Daoy (cell line): Measurements from ENCODE around the gene SFXN4. TPM values are rescaled to one million over a fixed set of nuclear protein-coding genes. Genes with fewer than 3 reads are reported as not detected.
A peak's percentile ranks its signal among the peaks of the same experiment; 100 is the strongest.

Experiments used
- DNase-seq: peaks from one replicate; pipeline ENCODE4 v3.0.0-alpha.2; 2015; ENCODE audit warnings: low read depth
- total RNA-seq: library from RNA; depleted of rRNA; stranded (reverse); fragments of >200 nt; shearing (Covaris generic); gene quantifications from 2 replicates; pipeline ENCODE4 v1.2.3, GENCODE V29; 2014; rRNA removed

The SFXN4 gene, protein sequence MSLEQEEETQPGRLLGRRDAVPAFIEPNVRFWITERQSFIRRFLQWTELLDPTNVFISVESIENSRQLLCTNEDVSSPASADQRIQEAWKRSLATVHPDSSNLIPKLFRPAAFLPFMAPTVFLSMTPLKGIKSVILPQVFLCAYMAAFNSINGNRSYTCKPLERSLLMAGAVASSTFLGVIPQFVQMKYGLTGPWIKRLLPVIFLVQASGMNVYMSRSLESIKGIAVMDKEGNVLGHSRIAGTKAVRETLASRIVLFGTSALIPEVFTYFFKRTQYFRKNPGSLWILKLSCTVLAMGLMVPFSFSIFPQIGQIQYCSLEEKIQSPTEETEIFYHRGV
- total RNA-seq, result 14.1 and 27.9 TPM in 2 replicates

DNA sequence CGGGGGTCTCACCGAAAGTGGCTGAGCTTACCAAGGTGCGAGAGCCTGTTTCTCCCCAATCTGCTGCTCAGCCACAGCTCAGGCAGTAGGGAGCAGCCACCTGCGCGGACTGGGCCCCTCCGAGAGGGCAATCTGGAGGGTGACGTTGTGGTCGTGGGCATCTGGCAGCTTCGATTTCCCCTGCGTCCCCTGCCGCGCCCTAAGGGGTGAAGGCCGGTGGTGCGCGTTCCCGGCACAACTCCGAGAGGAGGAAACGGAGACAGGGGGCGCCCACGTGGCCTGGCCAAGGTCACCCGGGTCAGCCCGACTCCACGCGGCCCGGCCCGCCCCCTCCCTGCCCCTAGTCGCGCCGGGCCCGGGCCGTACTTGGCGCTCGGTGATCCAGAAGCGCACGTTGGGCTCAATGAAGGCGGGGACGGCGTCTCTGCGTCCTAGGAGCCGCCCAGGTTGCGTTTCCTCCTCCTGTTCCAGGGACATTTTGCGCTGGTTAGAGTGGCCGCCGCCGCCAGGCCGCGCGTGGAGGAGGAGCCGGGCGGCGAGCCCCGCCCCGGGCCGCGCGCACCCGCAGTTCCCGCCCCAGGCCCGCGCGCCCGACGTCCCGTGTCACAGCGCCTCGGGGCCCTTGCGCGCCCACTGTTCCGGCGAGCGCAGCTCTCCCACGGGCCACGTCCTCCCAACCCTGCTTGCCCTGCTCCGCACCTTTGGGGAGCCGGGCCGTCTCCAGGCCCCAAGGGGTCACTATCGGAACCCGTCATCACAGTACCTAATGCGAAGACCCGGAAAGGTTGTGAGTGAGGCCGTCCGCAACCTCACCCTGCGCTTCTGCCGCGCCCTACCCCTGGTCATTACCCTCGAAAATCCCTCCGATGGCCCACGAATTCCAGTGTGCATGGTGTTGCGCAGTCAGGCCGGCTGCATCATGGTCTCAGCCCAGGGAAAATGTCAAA is at the start of gene SFXN4:
Gene SFXN4, minus strand, starts transcription at position 544 of the 947 bp plus-strand sequence. Its CDS starts 67 bp downstream, at position 477.
- DNase-seq, result peak; percentile 67

- peak; percentile 14 for DNase-seq
Measured at GRCh38 chr10:119211625-119212441, 46.3 kb upstream of the SFXN4 start.

- DNase-seq, result peak; percentile 10
Measured at GRCh38 chr10:119211176-119211575, 45.7 kb upstream of the SFXN4 start.

DNA sequence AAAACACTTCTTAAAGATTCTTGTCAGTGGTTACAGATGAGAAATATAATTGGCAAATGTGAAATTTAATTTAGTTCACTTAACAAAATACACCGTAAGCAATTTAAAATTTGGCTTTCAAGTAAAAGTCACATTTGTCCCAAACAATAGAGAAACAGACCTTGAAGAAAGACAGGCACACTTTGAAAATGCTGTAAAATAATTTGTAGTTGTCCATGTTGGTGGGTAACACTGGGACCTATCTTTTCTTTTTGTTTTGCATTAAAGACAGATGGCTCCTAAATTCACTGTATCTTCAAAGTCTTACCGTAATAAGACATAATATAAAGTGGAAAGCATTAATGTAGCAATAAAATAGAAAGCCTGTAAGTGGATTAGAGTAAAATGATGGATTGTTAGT is 45.1 kb upstream of the SFXN4 start:
- DNase-seq, result no peak

DNA sequence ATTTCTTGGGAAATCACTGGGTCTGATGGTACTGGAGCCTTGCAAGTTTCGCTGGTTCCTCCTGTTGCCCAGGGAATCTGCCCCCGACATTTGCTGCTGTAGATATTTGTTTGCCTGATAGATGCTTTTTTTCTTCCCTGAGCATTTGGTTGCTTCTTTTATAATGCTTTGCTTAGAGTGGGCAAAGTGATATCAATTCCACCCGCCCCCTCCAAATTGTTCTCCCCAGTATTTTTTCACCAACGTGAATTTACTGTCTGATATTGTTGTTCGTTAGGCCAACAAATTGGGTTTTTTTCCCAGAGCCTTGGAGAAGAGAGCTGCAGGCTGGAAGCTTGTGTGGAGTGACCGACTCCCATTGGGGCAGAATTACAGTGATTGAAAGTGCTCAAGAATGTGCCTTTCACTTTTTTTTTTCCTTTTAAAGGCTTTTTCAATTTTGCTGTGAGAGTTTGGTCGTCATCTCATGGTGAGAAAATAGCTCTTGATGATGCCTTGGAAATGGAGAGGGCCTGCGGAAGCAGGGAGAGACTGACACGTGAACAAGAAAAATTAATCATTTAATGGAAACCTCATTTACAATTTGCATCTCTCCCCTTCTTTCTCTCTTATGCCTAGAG is 44.3 kb upstream of the SFXN4 start:
- no peak for DNase-seq

DNA sequence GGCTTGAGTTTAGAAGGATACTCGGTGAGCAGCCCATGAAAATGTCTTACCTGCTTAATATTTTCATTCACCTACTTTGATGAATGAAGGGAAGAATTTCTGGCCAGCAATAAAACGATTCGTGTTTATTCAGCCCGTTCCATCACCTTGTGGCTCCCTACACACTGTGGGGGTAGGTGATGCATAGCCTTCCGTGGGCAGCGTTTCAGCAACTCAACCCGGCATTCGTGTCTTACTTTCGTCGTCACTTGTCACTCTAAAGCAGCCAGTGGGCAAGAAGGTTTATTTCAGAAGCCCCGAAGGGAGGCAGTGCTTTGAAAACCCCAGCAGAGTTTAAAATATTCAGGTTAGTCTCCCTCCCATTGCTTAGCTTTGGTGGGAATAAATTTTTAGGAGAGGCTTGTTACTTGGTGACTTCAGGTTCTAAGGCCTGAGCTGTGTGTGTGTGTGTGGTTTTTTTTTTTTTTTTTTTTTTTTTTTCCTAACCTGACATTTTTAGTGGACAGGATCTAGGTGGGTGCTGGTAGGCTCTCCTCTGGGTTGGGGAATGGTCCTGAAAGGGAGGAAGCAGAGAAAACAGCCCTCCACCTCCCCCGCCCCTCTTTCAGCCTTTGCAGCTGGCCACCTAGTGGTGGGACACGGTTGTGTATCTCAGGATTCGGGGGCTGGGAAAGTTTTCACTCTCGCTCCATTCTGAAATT is 43.7 kb upstream of the SFXN4 start:
- DNase-seq, result peak; percentile 61

- DNase-seq, result no peak
Measured at GRCh38 chr10:119208553-119208940, 43.0 kb upstream of the SFXN4 start.

DNA sequence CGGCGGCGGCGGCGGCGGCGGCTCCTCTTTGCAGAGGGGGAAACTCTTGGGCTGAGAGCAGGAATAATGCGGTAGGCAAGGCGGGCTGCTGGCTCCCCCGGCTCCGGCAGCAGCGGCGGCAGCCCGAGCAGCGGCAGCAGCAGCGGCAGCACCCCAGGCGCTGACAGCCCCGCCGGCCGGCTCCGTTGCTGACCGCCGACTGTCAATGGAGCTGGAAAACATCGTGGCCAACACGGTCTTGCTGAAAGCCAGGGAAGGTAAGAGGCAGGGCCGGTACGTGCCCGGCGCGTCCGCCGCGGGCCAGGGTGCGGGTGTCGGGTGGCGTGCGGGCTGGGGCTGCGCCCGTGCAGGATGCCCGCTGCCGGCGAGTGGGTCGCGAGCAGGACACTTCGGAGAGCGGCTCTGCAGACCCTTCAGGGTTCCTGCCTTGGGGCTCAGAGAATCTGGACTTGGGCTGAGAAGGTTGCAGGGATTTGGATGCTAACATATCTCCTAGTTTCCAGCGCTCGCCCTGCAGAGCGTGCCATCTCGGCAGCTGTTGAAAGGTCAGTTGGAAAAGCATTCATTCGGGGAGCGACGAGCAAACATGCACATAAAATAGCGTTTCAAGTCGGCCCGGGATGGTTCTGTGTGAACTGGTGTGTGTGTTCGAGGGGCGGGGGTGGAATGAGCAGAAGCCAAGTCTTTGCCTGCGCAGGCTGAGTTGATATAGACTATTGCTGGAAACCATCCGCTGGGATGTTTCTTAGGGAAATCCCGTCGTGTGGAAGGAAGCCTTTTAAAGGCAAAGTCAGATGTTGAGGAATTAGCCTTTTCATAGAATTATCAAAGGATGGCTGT is 42.4 kb upstream of the SFXN4 start:
- peak; percentile 56 for DNase-seq

DNA sequence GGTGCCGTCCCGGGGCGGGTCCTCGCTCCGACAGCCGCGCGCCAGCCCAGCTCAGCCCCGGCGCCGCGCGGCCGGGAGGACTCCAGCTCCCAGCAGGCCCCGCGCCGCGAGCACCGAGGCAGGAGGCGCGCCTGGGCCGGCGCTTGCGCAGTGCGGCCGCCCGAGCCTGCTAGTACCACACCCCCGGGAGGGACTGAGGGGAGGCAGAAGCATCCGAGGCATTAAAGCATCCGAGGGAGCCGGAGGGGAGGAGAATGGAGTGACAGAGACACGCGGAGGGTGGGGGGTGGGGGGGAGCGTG is 41.8 kb upstream of the SFXN4 start, which contains the start of gene GRK5:
Gene GRK5, plus strand, starts transcription at position 206 of the 301 bp plus-strand sequence. CDS start 347 bp downstream, outside the sequence.
- peak; percentile 97 for DNase-seq

GRCh38 chr10:119206603-119207365 is 41.3 kb upstream of the SFXN4 start:
- peak; percentile 78 for DNase-seq

GRCh38 chr10:119205894-119206602 is 40.5 kb upstream of the SFXN4 start:
- peak; percentile 51 for DNase-seq

GRCh38 chr10:119203006-119203405 is 37.5 kb upstream of the SFXN4 start:
- DNase-seq, result peak; percentile 7

GRCh38 chr10:119201233-119201632 is 35.7 kb upstream of the SFXN4 start:
- no peak for DNase-seq

GRCh38 chr10:119199231-119199992 is 33.9 kb upstream of the SFXN4 start:
- peak; percentile 73 for DNase-seq

- no peak for DNase-seq
Measured at GRCh38 chr10:119198438-119198837, 32.9 kb upstream of the SFXN4 start.

- peak; percentile 53 for DNase-seq
Measured at GRCh38 chr10:119197921-119198320, 32.4 kb upstream of the SFXN4 start.

GRCh38 chr10:119191881-119192280 is 26.4 kb upstream of the SFXN4 start:
- DNase-seq, result peak; percentile 69
